AG04450 (cell line): Measurements from ENCODE around the gene PCDHGB6. TPM values are rescaled to one million over a fixed set of nuclear protein-coding genes. Genes with fewer than 3 reads are reported as not detected.

Source experiments
- CTCF ChIA-PET: fragments of 300-600, 350-600 bp; formaldehyde crosslinking; extraction: SDS; loops from one replicate; lab custom pipeline; 2022; ENCODE audit warnings: antibody characterized with exemption, inconsistent platforms; lab: Charles Lee
- POLR2A ChIA-PET: fragments of 350-600 bp; formaldehyde crosslinking; extraction: SDS; loops from one replicate; lab custom pipeline; 2021; ENCODE audit warnings: antibody characterized with exemption, inconsistent platforms; lab: Yijun Ruan, JAX
- DNase-seq: peaks from one replicate; pipeline ENCODE4 v3.0.0-alpha.2; 2011; ENCODE audit warnings: low read depth, low spot score
- H3K27ac ChIP-seq: one replicate; pipeline ENCODE4 v1.5.1; 2012; ENCODE audit warnings: low read depth, low read length, control low read depth
- H3K27me3 ChIP-seq: one replicate; pipeline ENCODE4 v1.6.0; 2012; ENCODE audit warnings: low read length; ENCODE audit not compliant: control insufficient read depth, insufficient read depth
- H3K4me3 ChIP-seq: 2 replicates; pipeline ENCODE4 v1.5.1; 2011; ENCODE audit warnings: mild to moderate bottlenecking, low read depth, low read length, control low read depth
- H3K9me3 ChIP-seq: 2 replicates; pipeline ENCODE4 v1.5.1; 2012; ENCODE audit warnings: low read length; ENCODE audit not compliant: control insufficient read depth, insufficient read depth
- CTCF ChIP-seq: IDR thresholded peaks from 2 replicates; pipeline ENCODE4 v1.5.1; 2011; ENCODE audit warnings: low read depth, low read length, control low read depth, inconsistent platforms
- polyA plus RNA-seq: library from polyadenylated mRNA; depleted of rRNA; stranded (reverse); fragments of >200 nt; gene quantifications from 2 replicates; pipeline ENCODE4 v1.2.3, GENCODE V29; 2011

PCDHGB6 gene
- polyA plus RNA-seq, 1 experiment, result 3.8 TPM

- ChIA-PET POLR2A (no interaction called here), CTCF (interaction anchor here (7.2 kb wide), 1 partner anchor 124 kb away, joined by 94 read pairs; no protein-coding TSS in a partner anchor)
- H3K9me3 ChIP-seq, result peaks cover 34% of the 10 kb centered on the region
- no peak overlapping the region for H3K27ac ChIP-seq
- DNase-seq, result no peak
- no peaks in the 10 kb centered on the region for H3K27me3 ChIP-seq
- no peak overlapping the region for H3K4me3 ChIP-seq
- TF ChIP-seq CTCF, result no peak
Measured at GRCh38 chr5:141434006-141434405, 26.2 kb downstream of the PCDHGB6 start.

GRCh38 chr5:141437221-141437620 is 29.4 kb downstream of the PCDHGB6 start:
- H3K9me3 ChIP-seq, result peaks cover 34% of the 10 kb centered on the region
- no peak for DNase-seq
- TF ChIP-seq CTCF, result no peak
- ChIA-PET CTCF (interaction anchor here (1.0 to 2.6 kb wide), 5 partner anchors 16 to 131 kb away, joined by 3 to 11 read pairs (median 3); partner anchors contain the start of genes PCDHGA11 and PCDHGB7), POLR2A (no interaction called here)
- no peaks in the 10 kb centered on the region for H3K27me3 ChIP-seq
- H3K4me3 ChIP-seq, result no peak overlapping the region
- H3K27ac ChIP-seq, result no peak overlapping the region

DNA sequence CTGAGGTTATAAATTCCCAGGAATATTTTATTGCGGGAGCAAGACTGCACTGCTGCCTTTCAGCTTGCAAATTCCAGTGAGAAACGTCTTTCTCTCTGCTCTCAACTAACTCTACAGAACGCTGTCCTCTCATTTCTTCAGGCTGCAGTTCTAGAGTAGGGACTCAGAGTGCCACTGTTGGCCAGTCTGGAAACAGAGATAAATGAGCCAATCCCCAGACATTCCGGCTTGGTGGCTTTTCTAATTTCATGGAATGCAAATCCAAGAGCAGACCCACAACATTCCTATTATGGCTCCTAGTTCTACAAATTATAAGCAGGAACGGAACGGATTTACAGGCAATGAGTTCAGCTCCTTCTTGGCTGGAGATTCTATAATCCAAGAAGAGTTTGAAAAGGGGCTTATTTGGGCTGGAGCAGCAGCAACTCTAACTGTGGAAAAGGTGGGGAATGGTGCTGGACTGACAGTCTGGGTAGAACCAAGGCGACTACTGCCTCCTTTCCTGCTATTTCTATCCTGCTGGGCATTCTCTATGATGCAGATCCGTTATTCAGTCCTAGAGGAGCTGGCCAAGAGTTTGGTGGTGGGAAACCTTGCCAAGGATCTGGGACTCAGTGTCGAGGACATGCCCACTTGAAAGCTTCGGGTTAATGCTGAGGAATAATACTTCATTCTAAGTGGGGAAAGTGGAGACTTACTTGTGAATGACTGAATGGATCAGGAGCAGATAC is 31.8 kb downstream of the PCDHGB6 start:
- Histone ChIP-seq H3K27ac (no peak overlapping the region), H3K27me3 (no peaks in the 10 kb centered on the region), H3K9me3 (peaks cover 20% of the 10 kb centered on the region), H3K4me3 (no peak overlapping the region)
- DNase-seq, result no peak
- POLR2A ChIA-PET, result no interaction called here
- CTCF ChIA-PET, result interaction anchor here (1.3 to 1.5 kb wide), 3 partner anchors 10 to 119 kb away, joined by 3 to 5 read pairs (median 4); partner anchors contain the start of gene PCDHGA12
- no peak for TF ChIP-seq CTCF

DNA sequence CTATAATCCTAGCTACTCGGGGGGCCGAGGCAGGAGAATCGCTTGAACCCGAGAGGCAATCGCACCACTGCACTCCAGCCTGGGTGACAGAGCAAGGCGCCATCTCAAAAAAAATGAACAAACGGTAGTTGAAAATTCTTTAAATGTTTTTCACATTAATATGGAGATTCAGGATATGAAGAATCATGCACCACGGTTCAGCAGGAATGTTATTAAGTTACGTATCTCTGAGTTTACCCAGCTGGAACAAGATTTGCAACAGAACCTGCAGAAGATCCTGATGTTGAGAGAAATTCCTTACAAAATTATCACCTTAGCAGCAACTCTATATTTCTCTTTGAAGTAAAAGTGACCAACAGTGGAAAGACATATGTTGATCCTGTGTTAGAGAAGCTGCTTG is 32.5 kb downstream of the PCDHGB6 start:
- CTCF ChIA-PET, result interaction anchor here (1.4 to 1.5 kb wide), 2 partner anchors 10 to 84 kb away, joined by 4 to 5 read pairs; partner anchors contain the start of gene PCDHGA12
- DNase-seq, result no peak
- no peak overlapping the region for H3K4me3 ChIP-seq
- no peaks in the 10 kb centered on the region for H3K27me3 ChIP-seq
- no peak overlapping the region for H3K27ac ChIP-seq
- H3K9me3 ChIP-seq, result peaks cover 20% of the 10 kb centered on the region
- POLR2A ChIA-PET, result no interaction called here
- no peak for TF ChIP-seq CTCF

- no peak for TF ChIP-seq CTCF
- CTCF ChIA-PET, result interaction anchor here (2.8 kb wide), 1 partner anchor 123 kb away, joined by 10 read pairs; no protein-coding TSS in a partner anchor
- Histone ChIP-seq H3K9me3 (peaks cover 20% of the 10 kb centered on the region), H3K27me3 (no peaks in the 10 kb centered on the region), H3K27ac (no peak overlapping the region), H3K4me3 (no peak overlapping the region)
- no peak for DNase-seq
- POLR2A ChIA-PET, result no interaction called here
Measured at GRCh38 chr5:141441571-141442170, 33.9 kb downstream of the PCDHGB6 start.
